GM12873 (cell line): ENCODE results near the gene SEC62.

Experiments used
- CTCF ChIP-seq: IDR thresholded peaks from 2 replicates; pipeline ENCODE4 v1.5.1; 2012; ENCODE audit warnings: low read depth, mild to moderate bottlenecking, moderate library complexity, low read length, control low read depth; ENCODE audit not compliant: insufficient read depth; ENCODE audit errors: missing control alignments

Gene SEC62

GRCh38 chr3:169954142-169954756, 12.4 kb upstream of the SEC62 start:
- no peak for TF ChIP-seq CTCF

DNA sequence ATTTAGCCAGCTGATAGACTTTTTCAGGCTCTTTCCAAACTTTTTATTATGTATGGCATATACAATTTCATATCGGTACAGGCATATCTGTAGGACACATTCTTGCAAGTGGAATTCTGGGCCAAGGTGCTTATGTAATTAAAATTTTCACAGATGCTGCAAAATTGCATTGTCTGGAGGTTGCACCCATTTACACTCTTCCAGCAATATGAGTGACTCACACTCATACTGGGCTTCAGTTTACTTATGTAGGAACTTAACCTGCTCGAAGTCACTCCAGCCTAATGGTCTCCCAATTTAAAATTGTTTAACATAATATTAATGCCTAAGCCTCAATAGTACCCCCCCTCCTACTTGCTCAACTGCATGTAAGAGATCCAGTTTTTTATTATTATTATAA, 11.2 kb upstream of the SEC62 start:
- TF ChIP-seq CTCF: no peak

DNA sequence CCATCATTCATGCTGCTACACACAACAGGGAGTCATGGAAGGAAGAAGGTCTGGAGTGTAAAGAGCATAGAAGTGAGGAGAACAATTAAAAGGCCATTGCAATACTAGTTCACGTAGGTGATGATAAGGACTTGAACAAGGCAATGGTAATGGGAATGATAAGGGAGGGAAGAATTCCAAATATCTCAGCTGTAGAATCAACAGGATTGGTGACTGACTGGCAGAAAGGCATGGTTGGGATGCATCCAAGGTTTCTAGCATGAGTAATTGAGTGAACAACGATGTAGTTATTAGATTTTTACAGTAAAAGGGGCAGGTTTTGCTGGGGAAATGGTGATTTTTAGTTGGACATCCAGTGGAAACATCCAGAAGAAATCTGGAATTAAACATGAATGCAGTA, 2.4 kb upstream of the SEC62 start:
- no peak for TF ChIP-seq CTCF

GRCh38 chr3:169965562-169966427, 812 bp upstream of the SEC62 start:
- no peak for TF ChIP-seq CTCF

DNA sequence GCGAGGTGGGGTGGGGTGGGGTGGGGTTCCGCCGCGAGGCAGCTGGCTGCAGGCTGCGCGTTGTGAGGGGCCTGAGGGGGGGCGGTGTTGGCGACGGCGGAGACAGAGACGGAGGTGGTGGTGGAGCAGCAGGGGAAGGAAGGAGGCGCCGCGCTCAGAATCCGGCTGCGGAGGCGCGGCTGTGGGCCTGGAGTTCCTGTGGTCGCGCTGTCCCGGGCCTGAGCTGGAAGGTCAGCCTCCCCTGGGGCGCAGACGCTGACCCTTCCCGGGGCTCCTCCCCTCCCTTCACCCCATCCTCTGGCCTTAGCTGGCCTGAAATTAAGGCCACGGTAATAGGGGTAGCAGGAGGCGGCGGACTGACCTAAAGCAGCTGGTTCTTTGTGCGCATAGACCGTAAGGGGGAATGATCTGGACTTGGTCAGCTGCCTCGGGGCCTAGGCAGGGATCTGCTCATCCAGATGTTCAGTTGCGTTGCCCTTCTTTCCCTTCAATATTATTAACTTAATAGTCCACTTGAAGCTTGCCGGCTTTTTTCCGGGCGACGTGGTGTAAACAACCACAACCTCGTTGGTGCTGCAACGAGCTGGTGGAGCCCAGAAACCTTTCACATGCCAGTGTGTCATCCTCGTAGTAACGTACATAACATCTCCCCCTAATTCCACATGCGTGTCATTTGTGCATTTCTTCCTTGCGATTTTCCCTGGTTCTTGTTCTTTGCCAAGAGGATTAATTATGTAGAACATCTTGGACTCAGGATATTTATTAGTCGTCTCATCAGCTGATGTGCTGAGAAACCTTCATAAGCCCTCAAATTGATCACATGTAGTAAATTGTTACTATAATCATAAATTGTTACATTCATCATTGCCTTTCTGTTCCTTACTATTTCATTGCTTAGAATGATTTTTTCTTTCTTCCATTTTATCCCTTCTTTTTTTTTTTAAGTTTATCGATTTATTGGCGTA, 626 bp downstream of the SEC62 start:
- no peak for TF ChIP-seq CTCF

- TF ChIP-seq CTCF: no peak
Observed at GRCh38 chr3:169968224-169968885, 1.7 kb downstream of the SEC62 start.
